Neural cell (in vitro differentiated cells): Measurements from ENCODE around the gene TNF.

Source experiments
- CTCF ChIP-seq: fragments of 450-650 bp; IDR thresholded peaks from 2 replicates; pipeline ENCODE4 v1.5.1; 2014; ENCODE audit warnings: antibody characterized with exemption, mild to moderate bottlenecking, moderate library complexity; ENCODE audit not compliant: poor library complexity, severe bottlenecking
- EP300 ChIP-seq: fragments of 450-650 bp; conservative IDR thresholded peaks from 2 replicates; pipeline ENCODE4 v1.6.1; 2014; ENCODE audit warnings: antibody characterized with exemption, mild to moderate bottlenecking, moderate library complexity; ENCODE audit not compliant: poor library complexity, severe bottlenecking
- EZH2 ChIP-seq: fragments of 200-600, 300-800 bp; shearing (Covaris generic), sonication (generic); IDR thresholded peaks from 2 replicates; pipeline ENCODE4 v1.6.1; 2014; ENCODE audit warnings: antibody characterized with exemption, low read length, borderline replicate concordance, mild to moderate bottlenecking; ENCODE audit not compliant: insufficient read depth, poor library complexity, severe bottlenecking
- MXI1 ChIP-seq: fragments of 450-650 bp; conservative IDR thresholded peaks from 2 replicates; pipeline ENCODE4 v1.6.1; 2014; ENCODE audit warnings: antibody characterized with exemption, mild to moderate bottlenecking; ENCODE audit not compliant: poor library complexity, severe bottlenecking
- POLR2AphosphoS5 ChIP-seq: IDR thresholded peaks from 2 replicates; pipeline ENCODE4 v1.6.1; 2012
- RAD21 ChIP-seq: fragments of 450-650 bp; conservative IDR thresholded peaks from 2 replicates; pipeline ENCODE4 v1.6.1; 2014; ENCODE audit warnings: antibody characterized with exemption, mild to moderate bottlenecking, moderate library complexity
- SMC3 ChIP-seq: fragments of 450-650 bp; conservative IDR thresholded peaks from 2 replicates; pipeline ENCODE4 v1.6.1; 2014; ENCODE audit warnings: antibody characterized with exemption, mild to moderate bottlenecking, moderate library complexity; ENCODE audit not compliant: poor library complexity
- TAF1 ChIP-seq: IDR thresholded peaks from 2 replicates; pipeline ENCODE4 v1.6.1; 2012; ENCODE audit warnings: low read depth

DNA sequence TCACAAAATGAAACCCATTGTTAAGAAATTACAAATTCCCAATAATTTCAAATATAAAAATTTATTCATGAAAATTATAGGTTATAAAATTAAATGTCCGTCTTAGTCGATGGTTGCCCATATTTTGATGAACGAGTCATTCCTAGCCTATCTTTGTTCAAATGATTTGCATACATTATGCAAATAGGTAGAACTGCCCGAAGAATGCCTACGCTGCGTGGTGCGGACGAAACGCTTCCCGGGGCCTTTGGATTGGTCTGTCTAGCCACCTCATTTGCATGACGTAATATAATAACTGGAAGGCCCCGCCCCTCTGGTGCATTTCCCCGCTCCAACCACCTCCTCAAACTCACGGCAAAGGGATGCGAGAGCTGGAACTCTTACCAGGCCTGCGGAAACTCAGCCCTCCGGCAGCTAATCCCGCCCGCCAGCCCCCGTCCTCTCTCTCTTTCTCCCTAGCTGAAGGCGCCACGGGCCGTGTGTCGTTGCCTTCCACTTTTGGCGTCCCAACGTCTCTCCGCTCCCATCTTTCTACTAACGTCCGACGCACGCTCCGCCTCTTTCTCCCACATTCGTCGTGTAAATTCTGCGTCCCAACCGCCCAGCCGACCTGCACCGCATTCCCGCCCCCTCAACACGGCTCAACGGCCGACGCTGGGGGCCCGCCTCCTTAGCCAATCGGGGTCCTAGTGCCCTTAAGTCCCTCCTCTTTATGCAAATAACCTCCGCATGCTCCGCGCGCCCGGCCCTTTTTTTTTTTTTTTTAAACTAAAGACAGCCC lies 44.6 kb downstream of the TNF start:
- TF ChIP-seq RAD21, result peak; percentile 43
- TF ChIP-seq CTCF, result no peak
- TF ChIP-seq EP300, result peak; percentile 72
- TF ChIP-seq EZH2, result no peak
- peak; percentile 66 for TF ChIP-seq TAF1
- peak; percentile 50 for TF ChIP-seq MXI1
- TF ChIP-seq SMC3, result peak; percentile 51
- TF ChIP-seq POLR2AphosphoS5, result peak; percentile 94
